Peyer's patch (tissue), 4 donors: ENCODE measurements around the gene PDGFD.

ENCODE experiments used
- POLR2A ChIP-seq, 2 donors: fragments of 450-650 bp; IDR thresholded peaks; one replicate each; pipeline ENCODE4 v1.5.1; 2017; ENCODE audit warnings: antibody characterized with exemption in 2 of 2, mild to moderate bottlenecking in 2 of 2, moderate library complexity in 2 of 2
- TF ChIP-seq, protein P1 (sequence below), 6 experiments: fragments of 450-650 bp in 4 of 6; fragments of 200-600 bp in 2 of 6; sonication (generic) in 1 of 6; IDR thresholded peaks; one replicate each; pipeline ENCODE4 v1.5.1; 2017 to 2019; ENCODE audit warnings: antibody characterized with exemption in 6 of 6, mild to moderate bottlenecking in 3 of 6, moderate library complexity in 1 of 6

DNA sequence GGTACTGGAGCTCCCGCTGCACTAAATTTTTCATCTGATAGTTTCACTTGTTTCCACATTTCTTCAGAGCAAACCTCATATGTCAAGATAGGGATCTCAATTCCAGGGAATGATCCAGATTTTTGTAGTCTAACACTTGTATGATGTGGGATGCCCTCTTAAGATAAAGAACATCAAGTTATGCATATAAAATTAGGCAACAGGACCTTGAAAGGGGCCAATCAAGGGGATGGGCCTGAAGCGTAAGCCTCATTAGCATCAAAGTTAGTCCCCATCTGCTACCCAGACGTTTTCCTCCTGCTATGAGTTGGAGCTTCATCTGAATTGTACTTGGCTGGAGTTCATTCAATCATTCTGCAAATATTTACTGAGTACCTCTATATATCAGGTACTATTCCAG is 17.5 kb downstream of the PDGFD start:
- no peak for TF ChIP-seq POLR2A (IDR thresholded peaks at IDR 0.05)
- TF ChIP-seq, protein P1, sequence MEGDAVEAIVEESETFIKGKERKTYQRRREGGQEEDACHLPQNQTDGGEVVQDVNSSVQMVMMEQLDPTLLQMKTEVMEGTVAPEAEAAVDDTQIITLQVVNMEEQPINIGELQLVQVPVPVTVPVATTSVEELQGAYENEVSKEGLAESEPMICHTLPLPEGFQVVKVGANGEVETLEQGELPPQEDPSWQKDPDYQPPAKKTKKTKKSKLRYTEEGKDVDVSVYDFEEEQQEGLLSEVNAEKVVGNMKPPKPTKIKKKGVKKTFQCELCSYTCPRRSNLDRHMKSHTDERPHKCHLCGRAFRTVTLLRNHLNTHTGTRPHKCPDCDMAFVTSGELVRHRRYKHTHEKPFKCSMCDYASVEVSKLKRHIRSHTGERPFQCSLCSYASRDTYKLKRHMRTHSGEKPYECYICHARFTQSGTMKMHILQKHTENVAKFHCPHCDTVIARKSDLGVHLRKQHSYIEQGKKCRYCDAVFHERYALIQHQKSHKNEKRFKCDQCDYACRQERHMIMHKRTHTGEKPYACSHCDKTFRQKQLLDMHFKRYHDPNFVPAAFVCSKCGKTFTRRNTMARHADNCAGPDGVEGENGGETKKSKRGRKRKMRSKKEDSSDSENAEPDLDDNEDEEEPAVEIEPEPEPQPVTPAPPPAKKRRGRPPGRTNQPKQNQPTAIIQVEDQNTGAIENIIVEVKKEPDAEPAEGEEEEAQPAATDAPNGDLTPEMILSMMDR (IDR thresholded peaks at IDR 0.05): no peak
